ENCODE data around the gene NALCN. TPM values are rescaled to one million over a fixed set of nuclear protein-coding genes. Genes with fewer than 3 reads are reported as not detected.
A peak's percentile ranks its signal among the peaks of the same experiment; 100 is the strongest.

NALCN gene
- total and polyA plus RNA-seq, 2 experiments from 2014 or later: 0.50 to 0.87 TPM

DNA sequence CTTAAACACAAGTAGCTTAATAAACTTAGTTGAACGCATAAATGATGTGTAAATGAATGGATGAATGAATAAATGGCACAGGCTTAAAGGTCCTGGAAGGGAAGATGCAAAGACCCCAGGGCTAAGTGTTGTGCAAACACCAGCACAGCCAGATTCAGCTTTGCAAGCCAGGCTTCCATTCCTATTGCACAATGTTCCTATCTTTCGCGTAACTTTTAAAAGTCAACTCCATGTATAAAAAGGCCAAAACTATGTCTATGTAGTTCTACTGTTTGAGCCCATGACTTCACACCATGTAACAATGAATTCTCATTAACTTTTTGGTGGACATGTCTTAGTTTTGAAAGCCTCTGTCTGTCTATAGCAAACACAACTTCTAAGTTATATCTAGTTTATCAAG lies 226.0 kb downstream of the NALCN start (continued):
- TF ChIP-seq, protein P1, sequence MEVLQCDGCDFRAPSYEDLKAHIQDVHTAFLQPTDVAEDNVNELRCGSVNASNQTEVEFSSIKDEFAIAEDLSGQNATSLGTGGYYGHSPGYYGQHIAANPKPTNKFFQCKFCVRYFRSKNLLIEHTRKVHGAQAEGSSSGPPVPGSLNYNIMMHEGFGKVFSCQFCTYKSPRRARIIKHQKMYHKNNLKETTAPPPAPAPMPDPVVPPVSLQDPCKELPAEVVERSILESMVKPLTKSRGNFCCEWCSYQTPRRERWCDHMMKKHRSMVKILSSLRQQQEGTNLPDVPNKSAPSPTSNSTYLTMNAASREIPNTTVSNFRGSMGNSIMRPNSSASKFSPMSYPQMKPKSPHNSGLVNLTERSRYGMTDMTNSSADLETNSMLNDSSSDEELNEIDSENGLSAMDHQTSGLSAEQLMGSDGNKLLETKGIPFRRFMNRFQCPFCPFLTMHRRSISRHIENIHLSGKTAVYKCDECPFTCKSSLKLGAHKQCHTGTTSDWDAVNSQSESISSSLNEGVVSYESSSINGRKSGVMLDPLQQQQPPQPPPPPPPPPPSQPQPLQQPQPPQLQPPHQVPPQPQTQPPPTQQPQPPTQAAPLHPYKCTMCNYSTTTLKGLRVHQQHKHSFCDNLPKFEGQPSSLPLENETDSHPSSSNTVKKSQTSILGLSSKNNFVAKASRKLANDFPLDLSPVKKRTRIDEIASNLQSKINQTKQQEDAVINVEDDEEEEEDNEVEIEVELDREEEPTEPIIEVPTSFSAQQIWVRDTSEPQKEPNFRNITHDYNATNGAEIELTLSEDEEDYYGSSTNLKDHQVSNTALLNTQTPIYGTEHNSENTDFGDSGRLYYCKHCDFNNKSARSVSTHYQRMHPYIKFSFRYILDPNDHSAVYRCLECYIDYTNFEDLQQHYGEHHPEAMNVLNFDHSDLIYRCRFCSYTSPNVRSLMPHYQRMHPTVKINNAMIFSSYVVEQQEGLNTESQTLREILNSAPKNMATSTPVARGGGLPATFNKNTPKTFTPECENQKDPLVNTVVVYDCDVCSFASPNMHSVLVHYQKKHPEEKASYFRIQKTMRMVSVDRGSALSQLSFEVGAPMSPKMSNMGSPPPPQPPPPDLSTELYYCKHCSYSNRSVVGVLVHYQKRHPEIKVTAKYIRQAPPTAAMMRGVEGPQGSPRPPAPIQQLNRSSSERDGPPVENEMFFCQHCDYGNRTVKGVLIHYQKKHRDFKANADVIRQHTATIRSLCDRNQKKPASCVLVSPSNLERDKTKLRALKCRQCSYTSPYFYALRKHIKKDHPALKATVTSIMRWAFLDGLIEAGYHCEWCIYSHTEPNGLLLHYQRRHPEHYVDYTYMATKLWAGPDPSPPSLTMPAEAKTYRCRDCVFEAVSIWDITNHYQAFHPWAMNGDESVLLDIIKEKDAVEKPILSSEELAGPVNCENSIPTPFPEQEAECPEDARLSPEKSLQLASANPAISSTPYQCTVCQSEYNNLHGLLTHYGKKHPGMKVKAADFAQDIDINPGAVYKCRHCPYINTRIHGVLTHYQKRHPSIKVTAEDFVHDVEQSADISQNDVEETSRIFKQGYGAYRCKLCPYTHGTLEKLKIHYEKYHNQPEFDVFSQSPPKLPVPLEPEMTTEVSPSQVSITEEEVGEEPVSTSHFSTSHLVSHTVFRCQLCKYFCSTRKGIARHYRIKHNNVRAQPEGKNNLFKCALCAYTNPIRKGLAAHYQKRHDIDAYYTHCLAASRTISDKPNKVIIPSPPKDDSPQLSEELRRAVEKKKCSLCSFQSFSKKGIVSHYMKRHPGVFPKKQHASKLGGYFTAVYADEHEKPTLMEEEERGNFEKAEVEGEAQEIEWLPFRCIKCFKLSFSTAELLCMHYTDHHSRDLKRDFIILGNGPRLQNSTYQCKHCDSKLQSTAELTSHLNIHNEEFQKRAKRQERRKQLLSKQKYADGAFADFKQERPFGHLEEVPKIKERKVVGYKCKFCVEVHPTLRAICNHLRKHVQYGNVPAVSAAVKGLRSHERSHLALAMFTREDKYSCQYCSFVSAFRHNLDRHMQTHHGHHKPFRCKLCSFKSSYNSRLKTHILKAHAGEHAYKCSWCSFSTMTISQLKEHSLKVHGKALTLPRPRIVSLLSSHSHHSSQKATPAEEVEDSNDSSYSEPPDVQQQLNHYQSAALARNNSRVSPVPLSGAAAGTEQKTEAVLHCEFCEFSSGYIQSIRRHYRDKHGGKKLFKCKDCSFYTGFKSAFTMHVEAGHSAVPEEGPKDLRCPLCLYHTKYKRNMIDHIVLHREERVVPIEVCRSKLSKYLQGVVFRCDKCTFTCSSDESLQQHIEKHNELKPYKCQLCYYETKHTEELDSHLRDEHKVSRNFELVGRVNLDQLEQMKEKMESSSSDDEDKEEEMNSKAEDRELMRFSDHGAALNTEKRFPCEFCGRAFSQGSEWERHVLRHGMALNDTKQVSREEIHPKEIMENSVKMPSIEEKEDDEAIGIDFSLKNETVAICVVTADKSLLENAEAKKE (CRISPR knock-in tag; IDR thresholded peaks at IDR 0.05): no peak
- TF ChIP-seq CREB1 (CRISPR knock-in tag; IDR thresholded peaks at IDR 0.05; ENCODE audit: low read depth) (no peak), POLR2AphosphoS5 (IDR thresholded peaks at IDR 0.05; ENCODE audit: low read depth) (no peak), ZNF114 (CRISPR knock-in tag; IDR thresholded peaks at IDR 0.05) (no peak), JUNB (IDR thresholded peaks at IDR 0.05; ENCODE audit: unreplicated experiment) (no peak)
- TF ChIP-seq, protein P2, sequence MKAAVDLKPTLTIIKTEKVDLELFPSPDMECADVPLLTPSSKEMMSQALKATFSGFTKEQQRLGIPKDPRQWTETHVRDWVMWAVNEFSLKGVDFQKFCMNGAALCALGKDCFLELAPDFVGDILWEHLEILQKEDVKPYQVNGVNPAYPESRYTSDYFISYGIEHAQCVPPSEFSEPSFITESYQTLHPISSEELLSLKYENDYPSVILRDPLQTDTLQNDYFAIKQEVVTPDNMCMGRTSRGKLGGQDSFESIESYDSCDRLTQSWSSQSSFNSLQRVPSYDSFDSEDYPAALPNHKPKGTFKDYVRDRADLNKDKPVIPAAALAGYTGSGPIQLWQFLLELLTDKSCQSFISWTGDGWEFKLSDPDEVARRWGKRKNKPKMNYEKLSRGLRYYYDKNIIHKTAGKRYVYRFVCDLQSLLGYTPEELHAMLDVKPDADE (IDR thresholded peaks at IDR 0.05): no peak

DNA sequence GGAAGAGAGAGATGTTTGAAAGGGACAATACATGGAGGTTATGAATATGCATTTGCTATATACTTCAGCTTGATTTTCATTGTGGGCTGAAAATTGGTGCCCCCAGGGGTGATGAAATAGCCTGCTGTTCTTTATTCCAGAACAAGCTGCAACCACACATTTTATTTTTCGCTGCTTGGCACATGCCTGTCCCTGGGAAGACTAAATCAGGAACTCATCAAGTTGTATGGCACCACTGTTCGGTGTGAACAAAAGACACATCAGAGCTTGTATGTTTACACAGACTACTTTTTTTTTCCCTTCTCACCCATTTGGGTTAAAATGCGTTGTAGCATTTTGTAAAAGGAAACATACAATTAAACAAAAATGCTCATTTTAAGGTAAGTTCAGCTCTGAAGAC lies 230.7 kb downstream of the NALCN start:
- no peaks in the 10 kb centered on the region for H3K79me2 ChIP-seq (replicated peaks; ENCODE audit: insufficient read depth)
- Mint-ChIP-seq H3K27ac (no peak overlapping the region), H3K9me3 (peaks cover 5% of the 10 kb centered on the region; the same call in 2 of the 3 replicates), H3K36me3 (ENCODE audit: low read depth) (no peaks in the 10 kb centered on the region), H3K4me1 (no peaks in the 10 kb centered on the region), H3K27me3 (ENCODE audit: insufficient read depth, low read depth, poor library complexity) (no peaks in the 10 kb centered on the region), H3K4me3 (no peak overlapping the region)
- ATAC-seq: no peak
- no peak overlapping the region for H3K27ac ChIP-seq (ENCODE audit: low read depth)
- H3K4me3 ChIP-seq: no peak overlapping the region
- peak overlapping the region; percentile 38; the same call in 1 of the 2 replicates for H2AFZ ChIP-seq
- DNase-seq (ENCODE audit: low spot score): no peak
- H3K27me3 ChIP-seq (ENCODE audit: insufficient read depth): no peaks in the 10 kb centered on the region
- H3K4me1 ChIP-seq (ENCODE audit: insufficient read depth): no peaks in the 10 kb centered on the region
- H3K9me2 ChIP-seq (ENCODE audit: insufficient read depth): no peaks in the 10 kb centered on the region
- H3K4me2 ChIP-seq: no peak overlapping the region
- no peaks in the 10 kb centered on the region for H4K20me1 ChIP-seq (replicated peaks; ENCODE audit: insufficient read depth)
- no peaks in the 10 kb centered on the region for H3F3A ChIP-seq (replicated peaks; ENCODE audit: low read depth)
- no peaks in the 10 kb centered on the region for H3K36me3 ChIP-seq (ENCODE audit: insufficient read depth)
- no peak for TF ChIP-seq POLR2AphosphoS5 (IDR thresholded peaks at IDR 0.05; ENCODE audit: low read depth)
- TF ChIP-seq CREB1 (CRISPR knock-in tag; IDR thresholded peaks at IDR 0.05; ENCODE audit: low read depth): no peak
- TF ChIP-seq, protein P1 (CRISPR knock-in tag; IDR thresholded peaks at IDR 0.05): no peak
- no peak for TF ChIP-seq ZNF114 (CRISPR knock-in tag; IDR thresholded peaks at IDR 0.05)
- no peak for TF ChIP-seq ZNF331 (CRISPR knock-in tag; IDR thresholded peaks at IDR 0.05; ENCODE audit: low read depth)
- TF ChIP-seq NANOG (IDR thresholded peaks at IDR 0.05; ENCODE audit: borderline replicate concordance): no peak
- no peak for TF ChIP-seq EZH2phosphoT487 (IDR thresholded peaks at IDR 0.05; ENCODE audit: unreplicated experiment)
